IMR-90 (cell line): Measurements from ENCODE around the gene TLK2. TPM values are rescaled to one million over a fixed set of nuclear protein-coding genes. Genes with fewer than 3 reads are reported as not detected.
"Not testable (repeated sequence)": the region's sequence is repeated elsewhere in the genome, so short reads cannot be mapped to it uniquely, and the experiment has no call there.

Experiments
- ATAC-seq: fragments of 200-7000 bp; cut with Tn5 transposase; 2 replicates; pipeline ENCODE4 v1.9.1; 2020; ENCODE audit warnings: low read depth, mild to moderate bottlenecking, moderate library complexity
- BruUV-seq: library from RNA; stranded (reverse); fragments of 400-500 nt; replicated peaks from 2 replicates; lab custom pipeline; 2021; lab: Mats Ljungman, UMichigan
- CTCF ChIA-PET: fragments of 300-600 bp; formaldehyde crosslinking; extraction: SDS; loops from one replicate; lab custom pipeline; 2021; ENCODE audit warnings: antibody characterized with exemption; lab: Yijun Ruan, JAX
- POLR2A ChIA-PET: fragments of 300-600 bp; sonication (Branson Sonifier 250); formaldehyde crosslinking; loops from one replicate; lab custom pipeline; 2022; ENCODE audit warnings: antibody characterized with exemption; ENCODE audit not compliant: unreplicated experiment; lab: Charles Lee
- DNase-seq: peaks from one replicate; pipeline ENCODE4 v3.0.0; 2013
- H2AFZ ChIP-seq: replicated peaks from 2 replicates; pipeline ENCODE3; 2013; ENCODE audit warnings: low read length, mild to moderate bottlenecking; ENCODE audit not compliant: poor library complexity
- H2AK5ac ChIP-seq: 2 replicates; pipeline ENCODE4 v1.6.1; 2013; ENCODE audit warnings: low read depth, low read length, inconsistent platforms
- H2AK9ac ChIP-seq: replicated peaks from 2 replicates; pipeline ENCODE3; 2013; ENCODE audit warnings: mild to moderate bottlenecking, low read depth, low read length, moderate library complexity; ENCODE audit not compliant: poor library complexity
- H2BK120ac ChIP-seq: 2 replicates; pipeline ENCODE4 v1.6.1; 2013; ENCODE audit warnings: low read depth, low read length, inconsistent platforms
- H2BK15ac ChIP-seq: 3 replicates; pipeline ENCODE4 v1.6.1; 2013; ENCODE audit warnings: low read depth, low read length, inconsistent platforms
- H2BK20ac ChIP-seq: 2 replicates; pipeline ENCODE4 v1.6.1; 2013; ENCODE audit warnings: low read depth, mild to moderate bottlenecking, inconsistent platforms, low read length, moderate library complexity
- H2BK5ac ChIP-seq: 2 replicates; pipeline ENCODE4 v1.6.1; 2013; ENCODE audit warnings: mild to moderate bottlenecking, low read depth, low read length, inconsistent platforms; ENCODE audit not compliant: poor library complexity, severe bottlenecking
- H3K14ac ChIP-seq: replicated peaks from 2 replicates; pipeline ENCODE4 v1.6.1; 2013; ENCODE audit warnings: low read depth, low read length, inconsistent platforms
- H3K18ac ChIP-seq: 2 replicates; pipeline ENCODE4 v1.6.1; 2013; ENCODE audit warnings: low read depth, low read length, control low read depth
- H3K23ac ChIP-seq: 2 replicates; pipeline ENCODE4 v1.6.1; 2013; ENCODE audit warnings: low read depth, low read length, inconsistent platforms
- H3K27ac ChIP-seq: 2 replicates; pipeline ENCODE4 v1.5.1; 2013; ENCODE audit warnings: mild to moderate bottlenecking, control low read depth, low read length; ENCODE audit not compliant: insufficient read depth
- H3K27me3 ChIP-seq: 2 replicates; pipeline ENCODE4 v1.6.1; 2013; ENCODE audit warnings: low read length; ENCODE audit not compliant: control insufficient read depth, insufficient read depth
- H3K36me3 ChIP-seq: 2 replicates; pipeline ENCODE4 v1.6.1; 2013; ENCODE audit warnings: low read length, mixed read lengths; ENCODE audit not compliant: control insufficient read depth, insufficient read depth
- H3K4ac ChIP-seq: 2 replicates; pipeline ENCODE4 v1.6.1; 2013; ENCODE audit warnings: low read depth, low read length, inconsistent platforms
- H3K4me1 ChIP-seq: 2 replicates; pipeline ENCODE4 v1.6.1; 2013; ENCODE audit warnings: low read length, mixed read lengths; ENCODE audit not compliant: control insufficient read depth, insufficient read depth
- H3K4me2 ChIP-seq: 2 replicates; pipeline ENCODE4 v1.6.1; 2013; ENCODE audit warnings: low read depth, mild to moderate bottlenecking, control low read depth, low read length, moderate library complexity
- H3K4me3 ChIP-seq: 2 replicates; pipeline ENCODE4 v1.5.1; 2013; ENCODE audit warnings: low read depth, mild to moderate bottlenecking, control low read depth, low read length, moderate library complexity; ENCODE audit not compliant: insufficient read depth
- H3K56ac ChIP-seq: 2 replicates; pipeline ENCODE4 v1.6.1; 2013; ENCODE audit warnings: low read length, inconsistent platforms; ENCODE audit not compliant: insufficient read depth; ENCODE audit errors: extremely low read depth
- H3K79me1 ChIP-seq, 2 experiments: 2 replicates each; pipeline ENCODE4 v1.6.1; 2013; ENCODE audit warnings: low read length in 2 of 2, inconsistent platforms in 1 of 2, low read depth in 1 of 2
- H3K9ac ChIP-seq: 2 replicates; pipeline ENCODE4 v1.6.1; 2013; ENCODE audit warnings: low read depth, low read length, control low read depth
- H3K9me1 ChIP-seq: 2 replicates; pipeline ENCODE4 v1.6.1; 2013; ENCODE audit warnings: low read length, inconsistent platforms; ENCODE audit not compliant: insufficient read depth
- H3K9me3 ChIP-seq: 2 replicates; pipeline ENCODE4 v1.6.1; 2013; ENCODE audit warnings: low read length; ENCODE audit not compliant: control insufficient read depth, insufficient read depth
- H4K20me1 ChIP-seq: 2 replicates; pipeline ENCODE4 v1.6.1; 2013; ENCODE audit warnings: low read length, inconsistent platforms; ENCODE audit not compliant: insufficient read depth
- H4K5ac ChIP-seq: 2 replicates; pipeline ENCODE4 v1.6.1; 2013; ENCODE audit warnings: mild to moderate bottlenecking, low read depth, low read length, control low read depth
- H4K8ac ChIP-seq, 2 experiments: 2 replicates each; pipeline ENCODE4 v1.6.1; 2013; ENCODE audit warnings: low read depth in 2 of 2, low read length in 2 of 2, control low read depth in 1 of 2, inconsistent platforms in 1 of 2
- H4K91ac ChIP-seq: 2 replicates; pipeline ENCODE4 v1.6.1; 2013; ENCODE audit warnings: low read depth, low read length, inconsistent platforms; ENCODE audit not compliant: insufficient read depth
- FOS ChIP-seq: fragments of 150-350 bp; IDR thresholded peaks from 2 replicates; pipeline ENCODE4 v1.6.1; 2016; ENCODE audit warnings: low read depth, low read length
- MAFK ChIP-seq: IDR thresholded peaks from 2 replicates; pipeline ENCODE4 v1.6.1; 2012; ENCODE audit warnings: low read depth, low read length, improper control_type of control experiment
- MAZ ChIP-seq: IDR thresholded peaks from 2 replicates; pipeline ENCODE4 v1.6.1; 2012; ENCODE audit warnings: low read depth, mild to moderate bottlenecking, low read length, improper control_type of control experiment, moderate library complexity, borderline replicate concordance
- NFE2L2 ChIP-seq: fragments of 150-350 bp; IDR thresholded peaks from 2 replicates; pipeline ENCODE4 v1.6.1; 2016; ENCODE audit warnings: low read depth, mild to moderate bottlenecking, low read length
- RCOR1 ChIP-seq: IDR thresholded peaks from 2 replicates; pipeline ENCODE4 v1.6.1; 2012; ENCODE audit warnings: mild to moderate bottlenecking, low read length, improper control_type of control experiment; ENCODE audit not compliant: insufficient replicate concordance
- RFX5 ChIP-seq: IDR thresholded peaks from 2 replicates; pipeline ENCODE4 v1.8.0; 2012; ENCODE audit warnings: low read depth, mild to moderate bottlenecking, low read length, moderate library complexity
- USF2 ChIP-seq: fragments of 150-350 bp; IDR thresholded peaks from 2 replicates; pipeline ENCODE4 v1.6.1; 2017; ENCODE audit warnings: mild to moderate bottlenecking, antibody characterized with exemption, low read length, low read depth
- WGBS, 2 experiments: methylation state at CpG; one replicate each; pipeline versions ENCODE4 v1.1.5 to v1.1.7; 2013; ENCODE audit warnings: missing lambda C conversion rate in 2 of 2; ENCODE audit not compliant: insufficient read length in 1 of 2; ENCODE audit errors: extremely low coverage in 2 of 2; 5-methylcytosine and 5-hydroxymethylcytosine counted together
- dilution Hi-C: fragments of 300-500 bp; cut with HindIII; formaldehyde crosslinking; loops from one replicate; pipeline ENCODE4 v1.14.3; 2018; ENCODE audit warnings: low sequenced_read_pairs; ENCODE audit not compliant: unreplicated experiment
- in situ Hi-C: fragments of 300-500 bp; cut with MboI; formaldehyde crosslinking; loops from 3 replicates; pipeline ENCODE4 v1.14.3; 2019; ENCODE audit warnings: low sequenced_read_pairs, inconsistent platforms, mixed read lengths
- intact Hi-C: fragments of 100-400 bp; cut with micrococcal nuclease; formaldehyde crosslinking; loops from 2 replicates; pipeline ENCODE4 v1.10.0; 2022
- polyA plus RNA-seq, 3 experiments: library from polyadenylated mRNA; depleted of rRNA; stranded (reverse); fragments of >200 nt; gene quantifications; 2 replicates each; pipeline ENCODE4 v1.2.3, GENCODE V29; 2012; ENCODE audit warnings: low replicate concordance in 1 of 3
- total RNA-seq: library from RNA; depleted of rRNA; stranded (reverse); fragments of >200 nt; gene quantifications from 2 replicates; pipeline ENCODE4 v1.2.3, GENCODE V29; 2012

The TLK2 gene
- total and polyA plus RNA-seq, 2 of the 4 experiments (the other 2 are of a cell fraction): 35.7 to 39.4 TPM

GRCh38 chr17:62456016-62456415 lies 22.6 kb upstream of the TLK2 start:
- no peak overlapping the region for H4K5ac ChIP-seq
- intact Hi-C loops (no loop called here), dilution Hi-C loops (no loop called here), in situ Hi-C loops (no loop called here)
- no peak overlapping the region for H3K4me2 ChIP-seq
- no peak overlapping the region for H2AK5ac ChIP-seq
- H3K14ac ChIP-seq: no peak overlapping the region
- no peak for DNase-seq
- no peaks in the 10 kb centered on the region for H3K79me1 ChIP-seq
- no peak overlapping the region for H2BK120ac ChIP-seq
- CTCF ChIA-PET: no interaction called here
- BruUV-seq: no TSS peak
- no peaks in the 10 kb centered on the region for H3K4me1 ChIP-seq
- H3K36me3 ChIP-seq: no peaks in the 10 kb centered on the region
- H3K9me3 ChIP-seq: no peaks in the 10 kb centered on the region
- H3K23ac ChIP-seq: no peak overlapping the region
- H4K8ac ChIP-seq: no peak overlapping the region
- no peaks in the 10 kb centered on the region for H3K27me3 ChIP-seq
- no peak overlapping the region for H3K18ac ChIP-seq
- no peak overlapping the region for H2AFZ ChIP-seq
- H2AK9ac ChIP-seq: no peak overlapping the region
- no CpG with 5 or more reads among the region's 7 CpGs for WGBS, 2 experiments
- TF ChIP-seq FOS (no peak), NFE2L2 (no peak), MAZ (no peak), MAFK (no peak), USF2 (no peak), RFX5 (no peak), RCOR1 (no peak)
- ATAC-seq: no peak
- H3K56ac ChIP-seq: no peak overlapping the region
- no peak overlapping the region for H2BK15ac ChIP-seq
- H3K4me3 ChIP-seq: no peak overlapping the region
- H3K4ac ChIP-seq: no peak overlapping the region
- no peak overlapping the region for H2BK20ac ChIP-seq
- POLR2A ChIA-PET: no interaction called here
- no peaks in the 10 kb centered on the region for H3K9me1 ChIP-seq
- no peak overlapping the region for H4K91ac ChIP-seq
- H3K27ac ChIP-seq: no peak overlapping the region
- H2BK5ac ChIP-seq: no peak overlapping the region
- H3K9ac ChIP-seq: no peak overlapping the region
- H4K20me1 ChIP-seq: no peaks in the 10 kb centered on the region

DNA sequence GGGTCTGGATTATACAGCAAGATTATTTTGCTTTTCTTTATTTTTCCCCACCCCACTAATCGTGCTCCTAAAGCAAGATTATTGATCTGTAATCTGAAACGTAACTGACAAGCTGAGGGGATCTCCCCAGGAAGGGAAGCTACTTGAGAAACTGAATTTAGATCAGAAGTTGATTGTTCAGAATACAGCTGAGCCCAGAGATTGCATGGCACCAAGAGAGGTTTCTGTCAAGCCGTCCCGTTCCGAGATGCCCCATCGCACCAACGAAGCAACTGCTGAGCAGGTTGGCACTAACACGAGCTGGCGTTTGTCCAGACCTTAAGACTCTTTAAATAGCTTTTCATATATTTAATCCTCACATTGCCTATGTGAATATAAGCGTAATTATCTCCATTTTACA lies 20.1 kb upstream of the TLK2 start:
- H2BK20ac ChIP-seq, H2AK9ac ChIP-seq, H3K56ac ChIP-seq, H4K91ac ChIP-seq, H3K23ac ChIP-seq, in situ Hi-C loops, H3K18ac ChIP-seq, H3K9me3 ChIP-seq, H3K27ac ChIP-seq, H3K79me1 ChIP-seq, H2AK5ac ChIP-seq, H3K4me1 ChIP-seq, CTCF ChIA-PET, H4K5ac ChIP-seq, H3K4me2 ChIP-seq, ATAC-seq, intact Hi-C loops, H3K9ac ChIP-seq, POLR2A ChIA-PET, dilution Hi-C loops, H3K14ac ChIP-seq, H2BK15ac ChIP-seq, H3K9me1 ChIP-seq, DNase-seq, H2BK120ac ChIP-seq, H4K20me1 ChIP-seq, H3K4ac ChIP-seq, BruUV-seq, H3K27me3 ChIP-seq, H2BK5ac ChIP-seq, H2AFZ ChIP-seq, H4K8ac ChIP-seq, H3K36me3 ChIP-seq, H3K4me3 ChIP-seq: not testable (repeated sequence)
- no CpG with 5 or more reads among the region's 10 CpGs for WGBS, 2 experiments
